Dedifferentiated amniotic fluid mesenchymal stem cell (primary cell): Measurements from ENCODE around the gene PRELP.
"Not testable (repeated sequence)": the region's sequence is repeated elsewhere in the genome, so short reads cannot be mapped to it uniquely, and the experiment has no call there.

Experiments
- DNase-seq: peaks from one replicate; pipeline ENCODE4 v3.0.0-alpha.2; 2016; ENCODE audit errors: extremely low spot score

PRELP gene

GRCh38 chr1:203506858-203507626 is 31.4 kb downstream of the PRELP start:
- no peak for DNase-seq

DNA sequence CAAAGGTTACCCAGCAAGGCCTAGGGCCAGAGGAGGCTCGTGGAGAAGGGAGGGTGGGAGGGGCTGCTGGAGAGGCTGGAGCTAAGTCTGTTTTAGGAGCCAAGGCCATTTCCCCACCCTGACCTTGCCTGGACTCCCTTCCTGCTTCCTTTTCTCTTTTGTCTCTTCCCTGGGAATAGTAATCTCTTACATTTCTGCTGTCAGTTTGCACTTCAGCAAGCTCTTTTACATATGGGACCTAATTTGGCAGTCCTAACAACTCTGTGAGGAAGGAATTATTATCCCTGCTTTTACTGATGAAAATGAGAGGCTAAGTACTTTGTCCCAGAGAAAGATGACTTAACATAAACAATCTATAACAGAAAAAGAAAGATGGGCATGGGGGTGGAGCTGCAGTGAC is 32.2 kb downstream of the PRELP start:
- no peak for DNase-seq

- DNase-seq = no peak
Measured at GRCh38 chr1:203508463-203509073, 33.0 kb downstream of the PRELP start.

- DNase-seq = no peak
Measured at GRCh38 chr1:203509135-203509534, 33.5 kb downstream of the PRELP start.

DNA sequence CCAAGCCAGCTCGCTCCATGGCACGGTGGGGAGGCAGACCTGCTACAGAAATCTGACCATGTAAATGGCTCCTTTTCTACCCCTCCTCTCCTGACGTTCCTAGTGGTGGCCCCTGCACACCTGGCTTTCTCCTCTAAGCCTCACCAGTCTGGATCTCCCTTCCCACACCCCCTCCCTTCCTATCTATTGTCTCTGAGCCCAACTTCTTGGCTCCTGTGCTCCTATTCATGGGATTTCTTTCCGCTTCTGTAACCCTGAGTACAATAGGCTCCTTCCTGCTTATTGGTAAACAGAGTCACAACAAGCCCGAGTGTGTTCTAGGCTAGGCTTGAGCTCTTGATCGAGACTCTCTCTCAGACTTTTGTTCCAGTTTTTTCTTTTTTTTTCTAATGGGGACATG is 35.9 kb downstream of the PRELP start:
- no peak for DNase-seq

- no peak for DNase-seq
Measured at GRCh38 chr1:203511930-203512329, 36.3 kb downstream of the PRELP start.

DNA sequence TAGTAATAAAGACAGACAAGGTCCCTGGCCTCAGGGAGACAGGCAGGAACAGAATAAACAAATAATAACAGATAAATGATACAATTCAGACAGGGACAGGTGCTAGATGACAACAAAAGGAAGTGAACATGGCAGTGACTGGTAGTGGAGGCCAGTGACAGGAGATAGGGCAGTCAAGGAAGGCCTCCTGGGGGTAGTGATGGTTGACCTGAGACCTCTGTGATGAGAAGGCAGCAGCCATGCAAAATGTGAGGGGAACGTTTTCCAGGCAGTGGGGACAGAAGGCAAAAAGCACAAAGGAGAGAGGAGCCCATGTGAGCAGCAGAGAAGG is 36.9 kb downstream of the PRELP start:
- DNase-seq = no peak

DNA sequence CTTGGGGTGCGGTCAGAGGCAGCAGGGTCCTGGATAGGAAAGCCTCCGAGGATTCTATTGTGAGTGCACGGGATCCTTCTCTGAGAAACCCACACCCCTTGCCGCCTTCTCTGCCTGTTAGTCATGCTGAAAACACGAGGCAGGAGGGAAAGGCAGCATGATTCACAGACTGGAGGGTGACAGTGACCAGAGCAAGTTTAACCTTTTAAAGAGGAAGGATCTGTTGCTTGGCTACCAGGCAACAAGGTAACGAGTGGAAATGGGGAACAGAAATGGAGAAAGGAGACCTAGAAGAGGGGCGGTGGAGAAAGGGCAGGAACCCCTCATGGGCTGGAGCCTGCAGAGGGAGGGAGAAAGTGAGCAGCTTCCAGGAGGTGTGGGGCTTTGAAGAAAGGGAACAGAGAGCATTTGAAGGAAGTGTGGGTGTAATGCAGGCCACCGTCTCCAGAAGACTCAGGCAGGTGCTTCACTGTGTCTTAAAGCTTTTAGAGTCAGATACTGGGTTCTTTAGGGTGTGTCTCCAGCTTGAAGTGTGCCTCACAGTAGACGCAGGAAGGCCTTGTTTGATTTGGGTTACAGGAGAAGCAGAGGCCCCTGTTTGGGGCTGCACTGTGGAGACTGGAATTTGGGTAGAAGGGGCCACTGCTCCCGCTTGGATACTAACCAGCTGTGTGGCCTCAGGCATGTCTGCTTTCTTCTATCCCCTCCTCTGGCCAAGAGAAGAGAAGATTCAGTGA is 37.4 kb downstream of the PRELP start:
- peak; percentile 87 for DNase-seq

- DNase-seq = no peak
Measured at GRCh38 chr1:203513585-203514031, 38.0 kb downstream of the PRELP start.

- no peak for DNase-seq
Measured at GRCh38 chr1:203516184-203516583, 40.6 kb downstream of the PRELP start.

DNA sequence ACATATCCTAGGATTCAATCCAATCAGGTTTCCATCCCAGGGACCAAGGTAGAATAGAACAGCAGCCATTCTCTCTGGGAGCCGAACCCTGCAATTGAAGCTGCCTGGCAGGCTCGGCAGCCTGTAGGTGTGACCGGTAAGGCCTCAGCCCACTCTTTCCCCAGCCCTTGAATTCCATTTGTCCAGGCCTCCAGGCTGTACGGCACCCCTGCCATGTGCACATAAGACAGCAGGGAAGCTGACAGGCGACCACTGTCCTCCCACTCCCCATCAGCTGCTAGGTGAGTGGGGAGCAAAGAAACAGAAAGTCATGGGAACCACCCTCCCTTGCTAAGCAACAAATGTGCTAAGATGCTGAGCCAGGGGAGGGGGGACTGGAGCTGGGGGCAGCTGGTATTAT is 41.3 kb downstream of the PRELP start:
- DNase-seq = no peak

DNA sequence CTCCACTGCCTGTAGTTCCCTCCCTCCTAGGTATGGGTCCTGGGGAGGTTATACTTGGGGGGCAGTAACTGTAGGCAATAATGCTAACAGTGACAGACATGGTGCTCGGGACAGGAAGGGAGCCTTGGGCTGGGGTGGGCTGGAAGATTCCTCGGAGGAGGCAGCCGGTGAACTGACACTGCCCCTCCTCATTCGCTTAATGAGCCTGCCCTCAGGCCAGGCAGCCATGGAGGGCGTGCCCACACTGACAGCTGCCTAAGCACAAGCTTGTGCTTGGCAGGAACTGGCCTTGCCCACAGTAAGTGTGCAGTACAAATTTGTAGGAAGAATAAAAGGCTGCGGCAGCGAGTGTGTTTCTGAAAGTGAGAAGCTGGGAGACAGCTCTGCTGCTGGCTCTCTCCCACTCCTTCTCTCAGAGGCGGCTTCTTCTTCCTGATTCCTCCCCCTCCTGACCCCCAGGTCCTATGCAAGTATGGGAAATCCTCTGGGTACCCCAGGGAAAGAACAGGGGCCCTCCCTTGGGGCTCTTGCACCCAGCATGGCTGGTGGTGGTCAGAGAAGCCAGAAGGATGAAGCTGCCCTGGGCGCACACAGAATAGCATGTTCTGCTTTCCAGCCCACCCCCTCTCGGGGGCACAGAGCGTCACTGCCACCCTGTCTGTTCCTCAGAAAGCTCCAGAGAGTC is 42.0 kb downstream of the PRELP start:
- no peak for DNase-seq

- not testable (repeated sequence) for DNase-seq
Measured at GRCh38 chr1:203518139-203518538, 42.5 kb downstream of the PRELP start.

- no peak for DNase-seq
Measured at GRCh38 chr1:203518541-203518940, 42.9 kb downstream of the PRELP start.

DNA sequence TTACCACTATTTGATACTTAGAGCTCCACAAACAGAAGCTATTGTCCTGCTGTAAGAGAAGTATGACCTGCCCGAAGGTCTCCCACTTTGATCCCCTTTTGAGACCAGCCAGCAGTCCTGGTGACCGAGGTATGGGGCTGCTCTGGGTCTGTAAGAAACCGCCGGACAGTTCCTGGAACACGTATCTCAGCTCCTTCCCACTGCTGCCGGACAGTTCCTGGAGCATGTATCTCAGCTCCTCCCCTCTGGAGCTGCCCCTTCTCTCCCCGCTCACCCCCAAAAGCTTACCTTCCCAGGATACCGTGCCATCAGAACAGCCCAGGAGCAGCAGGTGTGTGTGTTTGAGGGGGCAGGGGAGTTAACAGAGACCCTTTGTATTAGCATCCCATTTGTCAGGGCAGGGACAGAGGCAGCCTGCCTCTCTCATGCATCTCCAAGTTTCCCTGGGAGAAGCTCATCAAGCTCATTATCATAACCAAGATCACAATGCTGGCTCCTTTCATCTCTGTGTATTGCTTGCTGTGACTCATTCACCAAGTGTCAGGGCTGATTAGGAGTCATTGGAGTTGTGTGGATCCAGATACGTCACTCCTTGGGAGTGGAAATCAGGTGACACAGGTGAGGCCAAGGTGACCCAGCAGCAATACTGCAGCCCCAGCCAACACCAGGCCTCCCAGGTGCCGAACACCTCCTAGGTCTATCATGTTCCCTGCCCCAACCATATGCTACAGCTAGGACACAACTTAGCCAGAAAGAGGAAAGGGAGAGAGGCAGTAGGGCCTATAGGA is 43.6 kb downstream of the PRELP start:
- no peak for DNase-seq

DNA sequence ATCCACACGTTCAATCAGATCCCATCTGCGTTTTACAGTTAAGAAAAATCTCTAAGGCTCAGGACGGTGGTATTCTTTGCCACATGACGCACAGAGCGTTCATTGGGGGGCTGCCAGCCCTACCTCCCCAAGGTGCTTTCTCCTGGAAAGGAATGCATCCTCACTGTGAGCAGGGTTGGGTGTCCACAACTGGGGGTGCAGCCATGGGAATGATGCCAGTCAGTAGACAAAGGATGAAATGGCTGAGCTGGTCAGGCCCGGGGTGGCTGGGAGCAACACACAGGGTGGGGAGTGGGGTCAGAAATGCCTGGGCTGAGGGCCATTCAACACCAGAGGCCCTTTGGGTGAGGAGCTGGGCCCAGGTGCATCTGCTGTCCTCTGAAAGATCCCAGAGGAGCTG is 44.3 kb downstream of the PRELP start:
- DNase-seq = no peak

GRCh38 chr1:203520315-203520714 is 44.7 kb downstream of the PRELP start:
- DNase-seq = peak; percentile 29

DNA sequence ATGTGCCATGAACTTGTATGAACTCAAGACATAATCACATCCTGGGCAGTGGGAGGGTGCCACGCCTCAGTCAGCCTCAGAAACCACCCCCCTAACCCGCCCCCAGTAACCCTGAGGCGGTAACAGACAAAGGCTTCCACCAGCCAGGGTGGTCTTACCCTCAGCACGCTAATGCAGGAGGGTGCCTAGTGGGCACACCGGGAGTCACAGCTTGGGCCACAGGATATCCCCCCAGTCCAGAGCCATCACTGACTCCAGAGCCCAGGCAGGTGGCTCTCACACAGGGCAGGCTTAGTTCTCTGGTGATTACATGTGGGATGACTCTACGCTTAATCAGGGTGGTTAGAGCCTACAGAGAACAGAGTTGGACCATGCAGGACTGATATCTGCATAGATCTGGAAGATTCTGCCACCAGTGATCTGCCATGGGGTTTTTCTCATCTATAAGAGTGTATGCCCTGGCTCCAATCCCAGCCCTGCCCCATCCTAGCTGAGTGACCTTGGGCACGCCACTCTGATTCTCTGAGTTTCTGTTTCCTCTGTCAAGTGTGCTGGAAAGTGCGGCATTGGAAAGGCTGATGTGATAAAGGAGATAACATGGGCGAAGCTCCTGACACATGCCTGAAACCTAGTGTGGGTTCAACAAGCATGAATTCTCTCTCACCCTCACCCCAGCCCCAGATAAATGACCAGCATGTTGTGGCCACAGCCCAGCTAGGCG is 45.6 kb downstream of the PRELP start:
- DNase-seq = no peak

DNA sequence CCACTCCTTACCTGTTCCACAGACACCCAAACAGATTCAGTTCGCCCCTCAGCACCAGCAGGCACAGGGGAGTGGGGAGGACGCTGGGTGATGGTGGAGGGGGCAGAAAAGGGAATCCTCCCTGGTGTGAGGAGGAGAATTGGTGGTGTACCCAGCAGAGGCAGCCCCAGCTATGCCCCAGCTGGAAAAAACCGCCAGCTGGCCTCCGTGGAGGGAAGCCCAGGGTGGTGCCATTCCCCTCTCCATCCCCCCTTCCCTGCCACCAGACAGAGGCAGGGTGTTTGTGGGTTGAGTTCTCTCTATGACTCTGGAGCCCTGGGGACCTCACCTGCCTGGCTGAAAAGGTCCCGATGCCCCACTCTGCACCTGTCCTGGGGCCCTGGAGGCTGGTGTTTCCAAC is 46.2 kb downstream of the PRELP start:
- DNase-seq = no peak

GRCh38 chr1:203522237-203522636 is 46.6 kb downstream of the PRELP start:
- DNase-seq = no peak

DNA sequence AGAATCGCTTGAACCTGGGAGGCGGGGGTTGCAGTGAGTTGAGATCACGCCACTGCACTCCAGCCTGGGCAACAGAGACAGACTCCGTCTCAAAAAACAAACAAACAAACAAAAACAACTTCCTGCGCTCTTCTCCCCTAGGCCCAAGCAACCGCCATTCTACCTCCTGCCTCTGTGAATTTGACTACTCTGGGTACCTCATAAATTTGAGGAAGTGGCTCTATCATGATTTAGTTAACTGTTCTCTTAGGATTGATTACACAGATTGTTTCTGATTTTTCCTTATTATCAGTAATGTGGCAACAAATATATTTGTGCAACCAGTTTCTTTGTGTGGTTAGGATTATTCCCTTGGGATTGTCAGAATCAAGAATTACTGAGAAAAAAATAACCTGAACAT is 48.1 kb downstream of the PRELP start:
- no peak for DNase-seq
